Neuronal stem cell (in vitro differentiated cells): ENCODE results near the gene NARS2.

ENCODE experiments used
- DNase-seq: peaks from one replicate; pipeline ENCODE4 v3.0.0-alpha.2; 2013; ENCODE audit warnings: low spot score
- H2AFZ ChIP-seq: one replicate; pipeline ENCODE4 v1.6.1; 2013; ENCODE audit warnings: mild to moderate bottlenecking, low read length, inconsistent platforms
- H2AK5ac ChIP-seq: 2 replicates; pipeline ENCODE4 v1.6.1; 2013; ENCODE audit warnings: low read depth, mild to moderate bottlenecking, inconsistent platforms, low read length, moderate library complexity, mixed read lengths
- H2BK120ac ChIP-seq: 2 replicates; pipeline ENCODE4 v1.6.1; 2013; ENCODE audit warnings: low read depth, mild to moderate bottlenecking, inconsistent platforms, low read length, moderate library complexity, mixed read lengths
- H2BK12ac ChIP-seq: one replicate; pipeline ENCODE4 v1.6.1; 2013; ENCODE audit warnings: low read length, inconsistent platforms
- H2BK15ac ChIP-seq: 2 replicates; pipeline ENCODE4 v1.6.1; 2013; ENCODE audit warnings: mild to moderate bottlenecking, low read length, inconsistent platforms, mixed read lengths
- H2BK5ac ChIP-seq: one replicate; pipeline ENCODE4 v1.6.1; 2013; ENCODE audit warnings: inconsistent platforms, mild to moderate bottlenecking, low read length, moderate library complexity
- H3K14ac ChIP-seq: one replicate; pipeline ENCODE4 v1.6.1; 2013; ENCODE audit warnings: low read length, inconsistent platforms
- H3K18ac ChIP-seq: 2 replicates; pipeline ENCODE4 v1.6.1; 2013; ENCODE audit warnings: low read length, inconsistent platforms
- H3K23ac ChIP-seq: 2 replicates; pipeline ENCODE4 v1.6.1; 2013; ENCODE audit warnings: low read depth, mild to moderate bottlenecking, mixed read lengths, low read length, inconsistent platforms; ENCODE audit not compliant: poor library complexity
- H3K27ac ChIP-seq: replicated peaks from 3 replicates; pipeline ENCODE4 v1.5.1; 2013; ENCODE audit warnings: low read length, inconsistent platforms
- H3K27me3 ChIP-seq, 3 experiments: 2 replicates each; pipeline ENCODE4 v1.6.1; 2013; ENCODE audit warnings: low read length in 3 of 3, mild to moderate bottlenecking in 2 of 3, inconsistent platforms in 1 of 3, low read depth in 1 of 3, mixed read lengths in 1 of 3, moderate library complexity in 1 of 3; ENCODE audit not compliant: control insufficient read depth in 3 of 3, insufficient read depth in 3 of 3
- H3K36me3 ChIP-seq, 2 donors: replicated peaks in 1 of 2; 2 replicates each; pipeline ENCODE4 v1.6.1; 2013; ENCODE audit warnings: low read length in 2 of 2; ENCODE audit not compliant: control insufficient read depth in 2 of 2, insufficient read depth in 2 of 2
- H3K4ac ChIP-seq: 2 replicates; pipeline ENCODE4 v1.6.1; 2013; ENCODE audit warnings: inconsistent platforms, mild to moderate bottlenecking, low read length, moderate library complexity
- H3K4me1 ChIP-seq, 2 donors: 1 replicate in 1 of 2; 2 replicates in 1 of 2; pipeline ENCODE4 v1.6.1; 2013; ENCODE audit warnings: low read length in 2 of 2, low read depth in 1 of 2; ENCODE audit not compliant: control insufficient read depth in 2 of 2, insufficient read depth in 1 of 2
- H3K4me2 ChIP-seq: one replicate; pipeline ENCODE4 v1.6.1; 2013; ENCODE audit warnings: mild to moderate bottlenecking, low read length, inconsistent platforms; ENCODE audit not compliant: insufficient read depth, poor library complexity, severe bottlenecking
- H3K4me3 ChIP-seq, 2 donors: 2 replicates each; pipeline ENCODE4 v1.5.1; 2013; ENCODE audit warnings: low read length in 2 of 2, mild to moderate bottlenecking in 2 of 2, inconsistent platforms in 1 of 2, moderate library complexity in 1 of 2
- H3K79me1 ChIP-seq: one replicate; pipeline ENCODE4 v1.6.1; 2013; ENCODE audit warnings: low read depth, mild to moderate bottlenecking, inconsistent platforms, low read length, moderate library complexity
- H3K9ac ChIP-seq: one replicate; pipeline ENCODE4 v1.6.1; 2013; ENCODE audit warnings: mild to moderate bottlenecking, low read depth, low read length, inconsistent platforms; ENCODE audit not compliant: poor library complexity
- H3K9me3 ChIP-seq, 2 donors: replicated peaks in 1 of 2; 2 replicates each; pipeline versions ENCODE3 to v1.6.1; 2013; ENCODE audit warnings: low read length in 2 of 2, mild to moderate bottlenecking in 2 of 2, inconsistent platforms in 1 of 2, low read depth in 1 of 2, mixed read lengths in 1 of 2, moderate library complexity in 1 of 2; ENCODE audit not compliant: control insufficient read depth in 2 of 2, insufficient read depth in 1 of 2
- H4K8ac ChIP-seq: one replicate; pipeline ENCODE4 v1.6.1; 2013; ENCODE audit warnings: low read depth, mild to moderate bottlenecking, inconsistent platforms, low read length, moderate library complexity
- H4K91ac ChIP-seq: one replicate; pipeline ENCODE4 v1.6.1; 2013; ENCODE audit warnings: low read length, low read depth, mild to moderate bottlenecking, inconsistent platforms; ENCODE audit not compliant: poor library complexity
- WGBS, 2 donors: extraction: QIAGEN DNeasy Blood & Tissue Kit; methylation state at CpG; one replicate each; pipeline ENCODE4 v1.1.7; 2013; ENCODE audit warnings: missing lambda C conversion rate in 2 of 2, mixed read lengths in 1 of 2; ENCODE audit not compliant: insufficient read length in 2 of 2, insufficient replicate concordance in 1 of 2; ENCODE audit errors: extremely low coverage in 2 of 2; 5-methylcytosine and 5-hydroxymethylcytosine counted together

Gene NARS2

GRCh38 chr11:78403781-78404180 lies 170.9 kb downstream of the NARS2 start:
- no peak overlapping the region for H3K23ac ChIP-seq
- no peak overlapping the region for H2BK12ac ChIP-seq
- WGBS, 2 donors = no CpG with 5 or more reads among the region's 2 CpGs
- H2BK120ac ChIP-seq = no peak overlapping the region
- no peak overlapping the region for H3K18ac ChIP-seq
- no peak for DNase-seq
- peaks cover 5 to 7% of the 10 kb centered on the region in 2 donors for H3K36me3 ChIP-seq
- no peak overlapping the region for H2AK5ac ChIP-seq
- no peak overlapping the region for H3K4me2 ChIP-seq
- H3K4me3 ChIP-seq = no peak overlapping the region
- H3K79me1 ChIP-seq = no peaks in the 10 kb centered on the region
- peaks cover 0 to 9% of the 10 kb centered on the region in 2 donors for H3K4me1 ChIP-seq
- no peaks in the 10 kb centered on the region for H3K27me3 ChIP-seq
- no peak overlapping the region for H2BK15ac ChIP-seq
- no peak overlapping the region for H3K14ac ChIP-seq
- peaks cover 0 to 36% of the 10 kb centered on the region in 2 donors for H3K9me3 ChIP-seq
- H4K91ac ChIP-seq = no peak overlapping the region
- H3K9ac ChIP-seq = no peak overlapping the region
- H4K8ac ChIP-seq = no peak overlapping the region
- no peak overlapping the region for H2AFZ ChIP-seq
- H3K27ac ChIP-seq = no peak overlapping the region
- H2BK5ac ChIP-seq = no peak overlapping the region
- no peak overlapping the region for H3K4ac ChIP-seq

DNA sequence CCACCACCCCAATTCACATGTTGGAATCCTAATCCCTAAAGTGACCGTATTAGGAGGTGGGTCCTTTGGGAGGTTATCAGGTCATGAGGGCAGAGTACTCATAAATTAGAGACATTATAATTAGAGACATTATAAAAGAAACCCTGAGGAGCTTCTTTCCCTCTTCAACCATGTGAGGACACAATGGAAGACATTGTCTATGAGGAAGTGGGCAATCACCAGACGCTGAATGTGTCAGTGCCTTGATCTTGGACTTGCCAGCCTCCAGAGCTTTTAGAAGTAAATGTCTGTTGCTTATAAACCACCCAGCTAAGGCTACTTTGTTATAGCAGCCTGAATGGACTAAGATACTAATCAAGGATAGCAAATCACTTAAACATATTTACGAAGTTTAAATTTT lies 171.8 kb downstream of the NARS2 start:
- H3K4me3 ChIP-seq = no peak overlapping the region
- H3K27ac ChIP-seq = no peak overlapping the region
- no peaks in the 10 kb centered on the region for H3K27me3 ChIP-seq
- H2BK5ac ChIP-seq = no peak overlapping the region
- H3K4me1 ChIP-seq = peaks cover 0 to 9% of the 10 kb centered on the region in 2 donors
- no peak overlapping the region for H3K4me2 ChIP-seq
- H3K23ac ChIP-seq = no peak overlapping the region
- no peak overlapping the region for H2BK15ac ChIP-seq
- H3K9ac ChIP-seq = no peak overlapping the region
- no peak overlapping the region for H4K8ac ChIP-seq
- H2BK120ac ChIP-seq = no peak overlapping the region
- H3K14ac ChIP-seq = no peak overlapping the region
- H4K91ac ChIP-seq = no peak overlapping the region
- no CpG with 5 or more reads among the region's 3 CpGs for WGBS, 2 donors
- no peaks in the 10 kb centered on the region for H3K79me1 ChIP-seq
- DNase-seq = no peak
- H3K18ac ChIP-seq = no peak overlapping the region
- no peak overlapping the region for H2AFZ ChIP-seq
- no peak overlapping the region for H2BK12ac ChIP-seq
- no peak overlapping the region for H2AK5ac ChIP-seq
- H3K4ac ChIP-seq = no peak overlapping the region
- peaks cover 0 to 30% of the 10 kb centered on the region in 2 donors for H3K9me3 ChIP-seq
- H3K36me3 ChIP-seq = peaks cover 0 to 4% of the 10 kb centered on the region in 2 donors

- Histone ChIP-seq H4K8ac (no peak overlapping the region), H2BK12ac (no peak overlapping the region), H3K27ac (no peak overlapping the region), H2AK5ac (no peak overlapping the region), H3K4me3 (no peak overlapping the region), H3K4me1 (peaks cover 0 to 9% of the 10 kb centered on the region in 2 donors), H3K4ac (no peak overlapping the region), H2BK15ac (no peak overlapping the region), H3K4me2 (no peak overlapping the region), H3K9me3 (peaks cover 0 to 17% of the 10 kb centered on the region in 2 donors), H3K36me3 (peaks cover 0 to 2% of the 10 kb centered on the region in 2 donors), H3K23ac (no peak overlapping the region), H3K27me3 (no peaks in the 10 kb centered on the region), H3K9ac (no peak overlapping the region), H3K79me1 (no peaks in the 10 kb centered on the region), H3K14ac (no peak overlapping the region), H3K18ac (no peak overlapping the region), H2AFZ (no peak overlapping the region), H4K91ac (no peak overlapping the region), H2BK5ac (no peak overlapping the region), H2BK120ac (no peak overlapping the region)
- WGBS, 2 donors = no CpG with 5 or more reads among the region's 3 CpGs
- DNase-seq = no peak
Measured at GRCh38 chr11:78400702-78401101, 174.0 kb downstream of the NARS2 start.

GRCh38 chr11:78400116-78400515 lies 174.5 kb downstream of the NARS2 start:
- DNase-seq = no peak
- Histone ChIP-seq H3K9me3 (peaks cover 0 to 17% of the 10 kb centered on the region in 2 donors), H3K18ac (no peak overlapping the region), H3K4me3 (no peak overlapping the region), H3K14ac (no peak overlapping the region), H2BK120ac (no peak overlapping the region), H3K27me3 (no peaks in the 10 kb centered on the region), H3K9ac (no peak overlapping the region), H2BK12ac (no peak overlapping the region), H2BK5ac (no peak overlapping the region), H3K27ac (no peak overlapping the region), H3K79me1 (no peaks in the 10 kb centered on the region), H4K8ac (no peak overlapping the region), H3K36me3 (peaks cover 0 to 2% of the 10 kb centered on the region in 2 donors), H3K23ac (no peak overlapping the region), H4K91ac (no peak overlapping the region), H3K4me2 (no peak overlapping the region), H3K4me1 (peaks cover 0 to 9% of the 10 kb centered on the region in 2 donors), H2AFZ (no peak overlapping the region), H2AK5ac (no peak overlapping the region), H3K4ac (no peak overlapping the region), H2BK15ac (no peak overlapping the region)
- no CpG with 5 or more reads among the region's 1 CpG for WGBS, 2 donors
